Stimulated activated naive CD8-positive, alpha-beta T cell treated with anti-CD3 and anti-CD28 coated beads, Interleukin-15, Interleukin-2, amounts not matched to agents 100 U/mL and 50 U/mL, for 24 hours (primary cell): ENCODE measurements around the gene IFI44L.

Experiments used
- ATAC-seq: fragments of 150-1000 bp; cut with Tn5 transposase; one replicate; pipeline ENCODE4 v1.10.0; 2021
- DNase-seq: peaks from one replicate; pipeline ENCODE4 v3.0.0; 2021

IFI44L gene

GRCh38 chr1:78619803-78620579 lies at the start of gene IFI44L:
Gene IFI44L (plus strand): TSS chr1:78620448. CDS start chr1:78627916, 7,468 bp downstream.
- DNase-seq (peak; percentile 50), ATAC-seq (peak; percentile 34)

GRCh38 chr1:78570539-78570938 lies 49.7 kb upstream of the IFI44L start:
- no peak for DNase-seq
- ATAC-seq, result no peak

GRCh38 chr1:78577257-78578100 lies 42.8 kb upstream of the IFI44L start:
- DNase-seq (no peak), ATAC-seq (no peak)

GRCh38 chr1:78586572-78586971 lies 33.7 kb upstream of the IFI44L start:
- ATAC-seq, result no peak

GRCh38 chr1:78587211-78587610 lies 33.0 kb upstream of the IFI44L start:
- DNase-seq (no peak), ATAC-seq (no peak)

More at GRCh38 chr1:78586572-78586971, 33.7 kb upstream of the IFI44L start:
- DNase-seq, result no peak

- no peak for ATAC-seq
- DNase-seq, result no peak
Observed at GRCh38 chr1:78591971-78592370, 28.3 kb upstream of the IFI44L start.

GRCh38 chr1:78599294-78599693 lies 21.0 kb upstream of the IFI44L start:
- ATAC-seq, result no peak
- no peak for DNase-seq

GRCh38 chr1:78601068-78601467 lies 19.2 kb upstream of the IFI44L start:
- no peak for ATAC-seq
- no peak for DNase-seq

GRCh38 chr1:78603206-78603605 lies 17.0 kb upstream of the IFI44L start:
- DNase-seq (no peak), ATAC-seq (no peak)

- no peak for ATAC-seq
Observed at GRCh38 chr1:78604643-78605042, 15.6 kb upstream of the IFI44L start.

GRCh38 chr1:78606274-78606673 lies 14.0 kb upstream of the IFI44L start:
- ATAC-seq (no peak), DNase-seq (no peak)

More at GRCh38 chr1:78604643-78605042, 15.6 kb upstream of the IFI44L start:
- DNase-seq, result no peak

- DNase-seq, result no peak
- no peak for ATAC-seq
Observed at GRCh38 chr1:78607334-78607927, 12.8 kb upstream of the IFI44L start.

- ATAC-seq (no peak), DNase-seq (no peak)
Observed at GRCh38 chr1:78607944-78608343, 12.3 kb upstream of the IFI44L start.

GRCh38 chr1:78617615-78618026 lies 2.6 kb upstream of the IFI44L start:
- DNase-seq, result peak; percentile 50
- ATAC-seq, result peak; percentile 53

GRCh38 chr1:78619032-78619431 lies 1.2 kb upstream of the IFI44L start:
- DNase-seq, result no peak
- ATAC-seq, result no peak

- ATAC-seq (no peak), DNase-seq (no peak)
Observed at GRCh38 chr1:78619446-78619802, 824 bp upstream of the IFI44L start.

- no peak for ATAC-seq
- DNase-seq, result no peak
Observed at GRCh38 chr1:78620666-78621065, 418 bp downstream of the IFI44L start.

- DNase-seq (no peak), ATAC-seq (peak; percentile 45)
Observed at GRCh38 chr1:78622548-78622947, 2.3 kb downstream of the IFI44L start.

- DNase-seq, result no peak
- ATAC-seq, result no peak
Observed at GRCh38 chr1:78624035-78624434, 3.8 kb downstream of the IFI44L start.

- DNase-seq (no peak), ATAC-seq (no peak)
Observed at GRCh38 chr1:78627321-78627720, 7.1 kb downstream of the IFI44L start.

- DNase-seq (no peak), ATAC-seq (no peak)
Observed at GRCh38 chr1:78630600-78630999, 10.4 kb downstream of the IFI44L start.

GRCh38 chr1:78633209-78633608 lies 13.0 kb downstream of the IFI44L start:
- DNase-seq (no peak), ATAC-seq (no peak)

- DNase-seq (no peak), ATAC-seq (no peak)
Observed at GRCh38 chr1:78640462-78640861, 20.2 kb downstream of the IFI44L start.
